HepG2 (cell line): ENCODE data around the gene ZNF883. TPM values are rescaled to one million over a fixed set of nuclear protein-coding genes. Genes with fewer than 3 reads are reported as not detected.
"Not testable (repeated sequence)": the region's sequence is repeated elsewhere in the genome, so short reads cannot be mapped to it uniquely, and the experiment has no call there.

Source experiments
- ATAC-seq: fragments of 200-7000 bp; cut with Tn5 transposase; 3 replicates; pipeline ENCODE4 v1.9.1; 2020; ENCODE audit warnings: mild to moderate bottlenecking, moderate library complexity
- BruUV-seq: library from RNA; stranded (reverse); fragments of 400-500 nt; replicated peaks from 2 replicates; lab custom pipeline; 2021; lab: Mats Ljungman, UMichigan
- CTCF ChIA-PET: fragments of 300-600 bp; formaldehyde crosslinking; extraction: SDS; loops from one replicate; lab custom pipeline; 2021; ENCODE audit warnings: low total read pairs, inconsistent platforms, low intra/inter-chr PET ratio; lab: Yijun Ruan, JAX
- POLR2A ChIA-PET: fragments of 350-600 bp; sonication (Branson Sonifier 250); formaldehyde crosslinking; loops from one replicate; lab custom pipeline; 2020; ENCODE audit warnings: antibody characterized with exemption, inconsistent platforms; lab: Yijun Ruan, JAX
- DNase-seq: peaks from one replicate; pipeline ENCODE4 v3.0.0-alpha.2; 2015; ENCODE audit warnings: low spot score
- FAIRE-seq: peaks from 3 replicates; lab custom pipeline; 2011; peaks lifted over from hg19 to GRCh38; lab: Jason Lieb, UNC
- H2AFZ ChIP-seq: one replicate; pipeline ENCODE4 v1.6.1; 2011; ENCODE audit warnings: low read length, inconsistent platforms
- H3K27ac ChIP-seq: fragments of 300-600 bp; 3 replicates; pipeline ENCODE4 v1.8.0; 2011; ENCODE audit warnings: mixed run types, mild to moderate bottlenecking, mixed read lengths, low read length, inconsistent platforms; ENCODE audit not compliant: insufficient read depth; ENCODE audit errors: extremely low read length
- H3K27me3 ChIP-seq, 2 experiments: fragments of 200-600 bp in 1 of 2; 2 replicates in 1 of 2; 3 replicates in 1 of 2; pipeline versions ENCODE4 v1.6.0 to v1.8.0; 2011; ENCODE audit warnings: low read length in 2 of 2, mild to moderate bottlenecking in 2 of 2, moderate library complexity in 2 of 2, inconsistent platforms in 1 of 2; ENCODE audit not compliant: insufficient read depth in 2 of 2, control insufficient read depth in 1 of 2
- H3K36me3 ChIP-seq, 2 experiments: fragments of 200-600 bp in 1 of 2; replicated peaks in 1 of 2; 2 replicates in 1 of 2; 3 replicates in 1 of 2; pipeline versions ENCODE4 v1.5.1 to v1.8.0; 2011; ENCODE audit warnings: low read length in 2 of 2, inconsistent platforms in 1 of 2; ENCODE audit not compliant: insufficient read depth in 2 of 2, control insufficient read depth in 1 of 2
- H3K4me1 ChIP-seq: 2 replicates; pipeline ENCODE4 v1.5.1; 2012; ENCODE audit warnings: low read length, inconsistent platforms; ENCODE audit not compliant: insufficient read depth
- H3K4me2 ChIP-seq: 2 replicates; pipeline ENCODE4 v1.6.0; 2011; ENCODE audit warnings: low read depth, low read length, inconsistent platforms
- H3K4me3 ChIP-seq, 3 experiments: fragments of 200-600 bp in 1 of 3; sonication (generic), shearing (Covaris generic) in 1 of 3; replicated peaks in 1 of 3; 2 replicates each; pipeline ENCODE4 v1.5.1; 2011 to 2016; ENCODE audit warnings: low read length in 3 of 3, inconsistent platforms in 2 of 3, low read depth in 2 of 3, mild to moderate bottlenecking in 2 of 3, control low read depth in 1 of 3, mixed read lengths in 1 of 3; ENCODE audit not compliant: insufficient read depth in 1 of 3
- H3K79me2 ChIP-seq: one replicate; pipeline ENCODE4 v1.6.1; 2011; ENCODE audit warnings: low read length, inconsistent platforms; ENCODE audit not compliant: insufficient read depth
- H3K9ac ChIP-seq: 2 replicates; pipeline ENCODE4 v1.6.0; 2011; ENCODE audit warnings: mild to moderate bottlenecking, low read depth, low read length, inconsistent platforms; ENCODE audit not compliant: insufficient read depth
- H3K9me3 ChIP-seq: 2 replicates; pipeline ENCODE4 v1.5.1; 2012; ENCODE audit warnings: mild to moderate bottlenecking, low read length
- H4K20me1 ChIP-seq: 2 replicates; pipeline ENCODE4 v1.6.0; 2011; ENCODE audit warnings: inconsistent platforms, mild to moderate bottlenecking, low read length, moderate library complexity; ENCODE audit not compliant: insufficient read depth
- WGBS: methylation state at CpG from one replicate; pipeline ENCODE4 v1.1.6; 2017; ENCODE audit warnings: low lambda C conversion rate; 5-methylcytosine and 5-hydroxymethylcytosine counted together
- in situ Hi-C: cut with HindIII; loops from 2 replicates; pipeline ENCODE4 v1.10.0; 2017; ENCODE audit warnings: low pct_unique_long_range_greater_than_20kb; ENCODE audit not compliant: extremely low pct_ligation_motif_present
- intact Hi-C: fragments of 100-400 bp; cut with micrococcal nuclease; formaldehyde crosslinking; loops from one replicate; pipeline ENCODE4 v1.10.0; 2022; ENCODE audit not compliant: unreplicated experiment
- polyA plus RNA-seq, 8 experiments: library from polyadenylated mRNA; depleted of rRNA in 3 of 8; stranded (reverse) in 7 of 8; unstranded in 1 of 8; fragments of >200 nt; fragmentation: Illumina TruSeq in 4 of 8; extraction: Trizol in 4 of 8; gene quantifications; 2 replicates each; pipeline versions ENCODE4 v1.2.1 to v1.2.3, GENCODE V29; 2011 to 2016; ENCODE audit warnings: low read depth in 4 of 8, missing spikeins in 1 of 8, mixed read lengths in 1 of 8; ENCODE audit not compliant: insufficient read depth in 1 of 8
- total RNA-seq, 5 experiments: library from RNA; depleted of rRNA; stranded (reverse); fragments of >200 nt; fragmentation: Illumina TruSeq; extraction: Trizol; gene quantifications; 2 replicates each; pipeline ENCODE4 v1.2.3, GENCODE V29; 2016; ENCODE audit warnings: low read depth in 1 of 5

The ZNF883 gene
- total and polyA plus RNA-seq, 2 of the 13 experiments (the other 11 are each of a cell fraction or from before 2014, with no cell fraction given): 5.3 to 10.0 TPM

DNA sequence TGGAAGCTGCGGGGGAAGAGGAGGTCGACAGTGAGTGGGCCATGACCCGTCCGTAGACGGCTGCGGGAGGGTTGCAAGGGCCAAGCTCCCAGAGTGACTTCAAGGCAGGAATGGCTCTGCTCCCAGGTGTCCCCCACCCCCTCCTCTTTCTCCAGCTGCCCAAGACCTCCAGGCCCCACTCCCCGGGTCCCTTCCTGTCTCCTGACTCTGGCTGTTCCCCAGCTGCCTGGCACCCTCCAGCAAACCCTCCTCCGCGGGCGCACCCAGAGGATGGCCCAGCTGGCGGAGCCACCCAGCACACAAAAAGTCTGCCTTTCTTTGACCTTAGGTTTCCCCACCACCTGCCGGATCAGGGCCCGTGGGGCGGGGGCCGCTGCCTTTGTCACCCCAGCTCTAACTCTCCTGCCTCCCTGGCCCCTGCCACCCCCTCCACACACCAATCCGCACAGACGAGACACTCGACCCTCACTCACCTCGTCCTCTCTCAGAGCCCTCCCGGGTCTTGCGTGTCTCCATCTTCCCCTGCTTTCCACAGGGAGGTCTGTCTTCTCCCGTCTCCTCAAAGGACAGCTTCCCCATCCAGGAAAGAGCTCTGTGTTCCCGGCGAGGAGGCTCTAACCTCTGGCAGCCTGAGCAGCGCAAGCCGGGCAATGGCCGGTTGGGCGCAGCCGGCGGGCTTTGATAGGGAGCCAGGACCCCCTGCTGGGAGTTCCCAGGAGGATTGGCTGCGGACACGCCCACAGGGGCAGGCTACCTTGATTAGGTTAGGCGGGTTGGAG, 49.3 kb upstream of the ZNF883 start:
- POLR2A ChIA-PET, BruUV-seq, intact Hi-C loops, DNase-seq, CTCF ChIA-PET, H4K20me1 ChIP-seq, ATAC-seq, H3K9ac ChIP-seq, H2AFZ ChIP-seq, H3K4me3 ChIP-seq, in situ Hi-C loops, H3K4me2 ChIP-seq, H3K27me3 ChIP-seq, H3K4me1 ChIP-seq, FAIRE-seq, H3K79me2 ChIP-seq, H3K27ac ChIP-seq, H3K36me3 ChIP-seq: not testable (repeated sequence)
- 57% methylated on average over 20 of the region's 33 CpGs for WGBS
- peaks cover 19% of the 10 kb centered on the region for H3K9me3 ChIP-seq

DNA sequence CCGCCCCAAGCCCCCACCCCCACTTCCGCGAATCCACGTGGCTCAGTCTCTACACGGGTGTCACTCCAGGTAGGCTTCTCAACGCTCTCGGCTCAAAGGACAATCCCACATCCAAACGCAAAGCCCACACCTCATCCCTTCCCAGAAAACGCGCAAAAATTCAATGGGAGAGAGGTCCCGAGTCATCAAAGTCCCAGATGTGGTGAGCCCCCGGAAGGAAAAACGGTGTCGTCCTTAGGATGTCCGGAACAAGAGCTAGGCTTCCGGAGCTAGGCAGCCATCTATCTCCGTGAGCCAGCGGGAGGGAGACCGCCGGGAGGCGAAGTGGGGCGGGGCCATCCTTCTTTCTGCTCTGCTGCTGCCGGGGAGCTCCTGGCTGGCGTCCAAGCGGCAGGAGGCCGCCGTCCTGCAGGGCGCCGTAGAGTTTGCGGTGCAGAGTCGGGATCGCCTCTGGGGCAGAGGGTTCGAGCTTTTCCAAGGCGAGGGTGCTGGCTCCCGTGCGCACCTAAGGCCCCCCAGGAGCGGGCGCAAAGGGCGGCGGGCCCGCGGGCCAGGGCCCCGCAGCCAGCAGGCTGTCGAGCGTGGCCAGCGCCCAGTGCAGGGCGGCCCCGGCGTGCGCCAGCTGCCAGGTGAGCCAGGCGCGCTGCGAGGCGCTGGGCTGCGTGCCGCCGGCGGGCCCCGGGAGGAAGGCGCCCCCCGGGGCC, 47.7 kb upstream of the ZNF883 start:
- H3K4me2 ChIP-seq, BruUV-seq, DNase-seq, H2AFZ ChIP-seq, H3K36me3 ChIP-seq, H3K27me3 ChIP-seq, CTCF ChIA-PET, ATAC-seq, H3K27ac ChIP-seq, POLR2A ChIA-PET, H3K9ac ChIP-seq, intact Hi-C loops, FAIRE-seq, H3K79me2 ChIP-seq, in situ Hi-C loops, H4K20me1 ChIP-seq, H3K4me3 ChIP-seq: not testable (repeated sequence)
- peaks cover 12% of the 10 kb centered on the region for H3K4me1 ChIP-seq
- H3K9me3 ChIP-seq: peaks cover 22% of the 10 kb centered on the region
- 74% methylated on average over 45 of the region's 61 CpGs for WGBS
